GM21723 (cell line): ENCODE measurements around the gene MOV10L1.

Source experiments
- ATAC-seq: cut with Tn5 transposase; IDR thresholded peaks from one replicate; pipeline ENCODE4 v1.9.1; 2021; ENCODE audit warnings: mild to moderate bottlenecking, moderate library complexity; ENCODE audit not compliant: unreplicated experiment

MOV10L1 gene

GRCh38 chr22:50101870-50102565 lies 12.2 kb downstream of the MOV10L1 start:
- no peak for ATAC-seq

- ATAC-seq: no peak
Observed at GRCh38 chr22:50102946-50103345, 13.1 kb downstream of the MOV10L1 start.

GRCh38 chr22:50104141-50104544 lies 14.3 kb downstream of the MOV10L1 start:
- ATAC-seq: no peak

GRCh38 chr22:50105208-50106100 lies 15.6 kb downstream of the MOV10L1 start:
- no peak for ATAC-seq

- ATAC-seq: no peak
Observed at GRCh38 chr22:50107529-50107928, 17.7 kb downstream of the MOV10L1 start.

GRCh38 chr22:50111056-50111455 lies 21.2 kb downstream of the MOV10L1 start:
- no peak for ATAC-seq

- no peak for ATAC-seq
Observed at GRCh38 chr22:50112151-50113118, 22.6 kb downstream of the MOV10L1 start.

GRCh38 chr22:50114221-50115021 lies 24.6 kb downstream of the MOV10L1 start:
- ATAC-seq: no peak

GRCh38 chr22:50115693-50116092 lies 25.9 kb downstream of the MOV10L1 start:
- no peak for ATAC-seq

GRCh38 chr22:50117168-50117762 lies 27.5 kb downstream of the MOV10L1 start:
- no peak for ATAC-seq

- ATAC-seq: no peak
Observed at GRCh38 chr22:50118129-50118528, 28.3 kb downstream of the MOV10L1 start.

GRCh38 chr22:50118557-50119168 lies 28.9 kb downstream of the MOV10L1 start:
- no peak for ATAC-seq

GRCh38 chr22:50119169-50119767 lies 29.5 kb downstream of the MOV10L1 start:
- no peak for ATAC-seq

GRCh38 chr22:50119768-50120251 lies 30.0 kb downstream of the MOV10L1 start:
- no peak for ATAC-seq

GRCh38 chr22:50121202-50121740 lies 31.5 kb downstream of the MOV10L1 start:
- ATAC-seq: no peak

- ATAC-seq: no peak
Observed at GRCh38 chr22:50123119-50123518, 33.3 kb downstream of the MOV10L1 start.

- no peak for ATAC-seq
Observed at GRCh38 chr22:50125029-50125428, 35.2 kb downstream of the MOV10L1 start.

- no peak for ATAC-seq
Observed at GRCh38 chr22:50129121-50129736, 39.4 kb downstream of the MOV10L1 start.
